NCI-H1436 (cell line): ENCODE measurements around the gene TAOK2.
A peak's percentile ranks its signal among the peaks of the same experiment; 100 is the strongest.
"Not testable (repeated sequence)": the region's sequence is repeated elsewhere in the genome, so short reads cannot be mapped to it uniquely, and the experiment has no call there.

ENCODE experiments used
- DNase-seq: peaks from one replicate; lab custom pipeline; 2025; lab: John Stamatoyannopoulos, UW

The TAOK2 gene

DNA sequence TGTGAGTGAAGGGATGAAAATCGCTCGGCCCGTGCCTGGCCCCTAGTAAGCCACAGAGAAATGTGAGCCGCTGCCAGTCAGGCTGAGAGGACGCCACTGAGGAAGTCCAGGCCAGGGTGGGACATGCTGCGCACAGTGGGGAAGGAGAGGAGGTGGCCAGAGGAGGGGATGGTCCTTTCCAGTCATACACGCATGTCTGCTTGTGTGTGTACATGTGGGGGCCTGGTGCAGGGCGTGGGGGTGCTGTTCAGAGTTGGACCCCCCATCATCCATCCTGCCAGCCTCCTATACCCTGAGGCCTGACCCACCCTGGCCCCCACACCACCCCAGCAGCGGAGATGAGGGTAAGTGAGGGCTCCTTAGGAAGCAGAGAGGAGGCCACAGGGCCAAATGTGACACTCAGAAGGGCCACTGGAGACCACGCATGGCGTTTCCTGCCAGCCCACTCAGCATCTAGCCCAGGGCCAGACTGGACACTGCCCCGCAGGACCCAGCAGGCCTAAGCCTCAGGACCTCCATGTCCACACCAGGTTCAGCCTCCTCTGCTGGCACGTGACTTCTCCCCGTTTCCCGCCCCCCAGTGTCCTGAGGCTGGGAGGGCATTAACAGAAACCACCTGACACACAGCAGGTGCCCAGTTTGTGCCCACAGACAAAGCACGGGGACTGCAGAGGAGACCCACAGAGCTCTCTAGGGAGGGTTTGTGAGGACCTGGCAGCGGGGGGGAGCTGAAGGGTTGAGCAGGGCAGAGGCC is 30.2 kb downstream of the TAOK2 start:
- DNase-seq, result no peak

DNA sequence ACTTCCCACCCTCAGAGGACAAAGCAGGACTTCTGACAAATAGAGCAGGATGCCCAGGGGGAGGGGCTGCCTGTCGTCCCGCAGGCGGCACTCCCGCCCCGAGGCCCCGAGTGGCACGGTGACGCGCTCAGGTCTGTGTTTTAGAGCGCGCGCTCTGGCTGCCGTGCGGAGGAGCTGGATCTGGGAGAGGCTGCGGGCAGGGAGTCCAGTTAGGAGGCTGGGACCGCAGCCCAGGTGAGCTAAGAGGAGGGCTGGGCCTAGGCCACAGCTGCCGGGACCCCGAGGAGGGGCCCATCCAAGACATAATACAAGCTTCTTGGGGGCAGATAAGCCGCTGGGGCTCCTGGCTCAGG is 30.7 kb downstream of the TAOK2 start:
- peak; percentile 66 for DNase-seq

DNA sequence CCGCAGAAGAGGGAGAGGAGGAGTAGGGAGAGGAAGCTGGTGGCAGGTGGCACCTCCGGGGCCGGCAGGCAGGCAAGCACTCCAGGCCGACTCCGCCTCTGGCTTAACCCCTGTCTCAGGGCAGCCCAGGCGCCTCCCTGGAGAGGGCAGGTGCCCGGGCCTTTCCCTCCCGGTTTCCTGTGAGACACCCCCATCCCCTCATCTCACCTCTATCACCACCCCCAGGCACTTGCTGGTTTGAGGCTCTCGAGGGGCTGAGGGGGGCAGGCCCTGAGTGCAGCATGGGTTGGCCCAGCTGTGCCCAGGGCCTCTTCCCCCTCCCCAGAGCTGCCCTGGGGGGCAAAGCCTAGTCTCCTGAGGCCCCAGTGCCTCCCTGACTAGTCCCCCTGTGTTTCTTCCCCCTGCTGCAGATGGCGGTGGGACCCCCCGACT is 31.2 kb downstream of the TAOK2 start:
- DNase-seq, result peak; percentile 71

DNA sequence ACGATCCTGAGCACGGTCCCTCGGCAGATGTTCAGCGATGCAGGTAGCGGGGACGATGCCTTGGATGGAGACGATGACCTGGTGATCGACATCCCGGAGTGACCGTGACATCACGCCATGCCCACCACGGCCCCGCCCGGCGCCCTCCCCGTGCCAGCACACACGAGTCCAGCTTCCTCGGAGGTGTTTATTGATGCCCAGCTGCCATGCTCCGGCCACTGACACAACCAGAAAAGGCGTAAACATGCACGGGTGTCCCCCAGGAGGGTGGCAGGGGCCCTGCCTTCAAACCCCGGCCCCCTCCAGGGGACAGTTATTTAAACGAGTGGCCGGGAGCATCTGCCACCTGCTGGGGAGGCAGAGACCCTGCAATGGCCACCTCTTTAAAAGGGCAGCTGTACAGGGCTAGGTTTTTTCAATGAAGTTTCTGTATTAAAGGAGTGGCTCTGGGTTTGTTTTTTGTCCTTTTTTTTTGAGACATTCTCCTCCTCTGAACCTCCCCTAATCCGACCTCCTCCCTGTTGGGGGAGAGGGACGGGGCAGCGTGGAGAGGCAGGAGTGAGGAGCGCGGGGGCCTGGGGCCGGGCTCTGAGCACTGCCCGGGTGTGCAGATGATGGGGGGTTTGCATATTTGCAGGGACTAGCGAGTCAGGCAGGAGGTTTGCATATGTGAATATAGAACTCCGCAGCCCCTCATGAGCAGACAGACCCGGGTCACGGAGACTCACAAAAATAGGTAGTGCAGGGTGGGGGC is 31.9 kb downstream of the TAOK2 start:
- DNase-seq, result peak; percentile 44

DNA sequence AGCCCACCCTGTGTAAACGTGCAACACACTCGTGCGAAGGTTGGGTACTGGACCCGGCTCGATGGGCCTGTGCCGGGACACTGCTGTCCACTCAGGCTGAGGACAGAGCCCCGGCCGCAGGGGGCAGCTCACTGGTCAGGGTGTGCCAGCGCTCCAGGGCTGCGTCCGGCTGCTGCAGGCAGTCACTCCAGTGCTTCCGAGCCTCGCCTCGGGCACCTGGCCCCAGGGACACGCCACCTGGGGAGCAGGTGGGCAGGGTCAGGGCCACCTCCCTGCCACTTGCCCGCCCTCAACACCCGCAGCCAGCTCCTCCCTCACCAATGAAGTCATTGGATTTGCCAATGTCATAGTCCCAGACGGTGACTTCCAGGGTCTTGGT is 32.4 kb downstream of the TAOK2 start:
- no peak for DNase-seq

DNA sequence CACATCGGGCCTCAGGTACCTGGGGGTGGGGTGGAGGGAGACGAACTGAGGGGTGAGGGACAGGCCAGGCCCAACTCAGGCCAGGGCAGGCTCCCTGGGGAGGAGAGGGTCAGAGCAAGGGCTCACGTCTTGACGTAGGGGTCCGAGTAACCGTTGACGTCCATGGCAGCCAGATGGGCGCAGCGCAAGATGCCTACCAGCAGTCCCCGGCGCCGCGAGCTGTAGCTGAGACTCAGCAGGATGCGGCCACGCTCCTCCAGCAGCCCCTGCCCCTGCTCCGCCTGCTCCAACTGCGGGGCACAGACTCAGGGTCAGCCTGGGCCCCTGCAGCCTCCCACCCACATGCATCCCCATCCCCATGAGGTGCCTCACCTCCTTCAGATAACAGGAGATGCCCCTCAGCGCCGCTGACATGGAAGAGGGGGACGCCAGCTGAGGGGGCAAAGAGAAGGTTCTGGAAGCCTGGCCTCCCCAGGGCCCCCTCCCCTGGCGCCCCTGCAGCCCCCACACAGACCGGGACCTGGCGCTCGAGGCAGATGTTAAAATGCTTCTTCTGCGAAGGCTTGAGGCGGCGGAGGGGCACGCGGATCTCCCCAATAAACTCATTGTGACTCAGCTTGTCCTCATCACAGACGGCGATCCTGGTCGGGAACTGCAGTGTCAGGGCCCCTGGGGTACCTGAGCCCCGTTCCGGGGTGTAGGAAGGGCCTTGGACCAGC is 33.1 kb downstream of the TAOK2 start:
- DNase-seq, result no peak

DNA sequence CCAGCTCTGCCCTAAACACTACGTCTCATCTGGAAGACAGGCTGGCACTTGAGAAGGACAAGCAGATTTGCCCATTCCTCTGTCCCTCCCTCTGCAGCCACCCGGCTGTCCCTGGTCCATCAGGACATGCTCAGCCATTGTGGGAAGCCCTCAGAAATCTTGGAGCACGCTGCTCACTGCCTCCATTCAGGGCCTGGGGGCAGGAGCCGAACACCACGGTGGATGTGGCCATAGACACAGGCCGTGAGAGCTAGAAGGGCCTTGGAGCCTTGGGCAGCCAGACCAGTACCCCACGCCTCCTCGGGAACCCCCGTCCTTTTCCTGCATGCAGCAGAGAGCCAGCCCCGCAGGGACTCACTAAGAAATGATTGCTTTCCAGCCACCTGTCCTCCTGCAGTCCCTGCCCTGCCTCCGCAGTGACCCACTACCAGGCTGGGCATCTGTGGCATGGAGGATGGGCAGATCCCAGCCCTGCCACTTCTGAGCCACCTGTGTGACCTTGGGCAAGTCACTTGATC is 33.8 kb downstream of the TAOK2 start:
- no peak for DNase-seq

DNA sequence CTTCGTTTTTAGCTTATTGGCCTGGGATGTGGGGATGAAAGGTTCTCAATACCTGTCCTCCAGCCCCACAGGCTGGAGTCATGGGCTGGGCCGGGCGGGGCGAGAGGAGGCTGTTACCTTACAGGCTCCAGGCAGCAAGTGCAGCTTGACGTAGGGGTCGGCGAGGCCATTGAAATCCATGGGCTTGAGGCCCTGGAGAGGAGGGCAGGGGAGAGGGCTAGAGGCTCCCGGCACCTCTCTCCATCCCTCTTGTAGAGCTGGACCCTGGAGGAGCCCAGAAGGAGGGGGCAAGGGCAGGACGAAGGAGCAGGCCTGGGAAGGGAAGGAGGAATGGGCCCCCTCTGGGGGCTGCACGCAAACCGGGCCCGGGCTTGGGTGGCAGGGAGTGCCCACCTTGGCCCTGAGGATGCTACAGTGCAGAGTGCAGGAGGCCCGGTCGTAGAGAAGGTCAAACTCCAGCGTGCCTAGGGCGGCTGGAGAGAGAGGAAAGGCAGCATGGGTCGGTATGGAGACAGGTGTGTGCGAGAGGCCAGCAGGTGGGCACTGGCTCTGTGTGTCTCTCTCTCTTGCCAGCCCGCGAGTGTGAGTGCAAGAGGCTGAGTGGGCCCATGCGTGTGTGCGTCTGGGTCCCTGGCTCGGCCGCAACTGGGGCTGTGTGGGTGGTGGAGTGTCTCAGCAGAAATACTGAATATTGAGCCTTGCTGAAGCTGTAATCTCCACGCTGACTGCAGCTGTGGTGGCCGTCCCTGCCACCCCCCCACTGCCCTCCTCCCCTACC is 35.6 kb downstream of the TAOK2 start:
- DNase-seq, result no peak

DNA sequence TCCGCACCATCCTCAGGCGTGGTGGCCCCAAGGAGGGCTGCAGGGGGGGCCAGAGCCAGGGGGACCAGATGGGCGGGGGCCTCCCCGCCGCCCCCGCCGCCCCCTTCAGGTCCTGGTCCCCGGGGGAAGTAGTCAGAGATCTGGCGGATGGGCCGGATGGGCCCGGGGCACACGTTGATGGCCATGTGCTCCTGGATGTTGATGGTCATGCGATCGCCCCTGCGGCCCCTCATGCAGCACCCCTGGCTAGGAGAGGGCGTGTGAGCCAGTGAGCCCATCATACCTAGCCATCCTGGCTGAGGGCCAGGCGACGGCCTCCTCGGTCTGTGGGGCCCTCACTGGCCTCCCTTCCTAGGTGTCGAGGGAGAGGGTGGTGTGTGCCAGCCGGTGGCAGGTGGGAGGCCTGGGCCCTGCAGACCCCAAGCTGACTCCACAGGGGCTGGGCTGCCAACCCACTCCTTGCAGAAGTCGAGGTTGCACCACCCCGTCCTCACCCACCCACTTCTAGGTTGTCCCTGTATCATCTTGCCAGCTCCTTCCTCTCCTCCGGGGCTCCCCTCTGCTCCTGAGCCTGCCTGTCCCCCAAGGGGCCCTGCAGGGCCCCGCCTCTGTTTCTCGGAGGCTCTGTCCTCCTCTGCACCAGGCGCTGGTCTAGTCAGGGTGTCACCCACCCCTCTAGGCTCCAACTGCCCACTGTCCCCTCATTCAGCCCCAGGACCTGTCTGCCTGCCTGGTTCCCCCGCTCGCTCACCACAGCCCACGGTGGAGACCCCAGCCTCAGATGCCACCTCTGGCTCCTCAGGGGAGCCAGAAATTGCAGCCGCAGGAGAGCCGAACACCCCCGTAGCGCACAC is 36.5 kb downstream of the TAOK2 start:
- DNase-seq, result no peak

DNA sequence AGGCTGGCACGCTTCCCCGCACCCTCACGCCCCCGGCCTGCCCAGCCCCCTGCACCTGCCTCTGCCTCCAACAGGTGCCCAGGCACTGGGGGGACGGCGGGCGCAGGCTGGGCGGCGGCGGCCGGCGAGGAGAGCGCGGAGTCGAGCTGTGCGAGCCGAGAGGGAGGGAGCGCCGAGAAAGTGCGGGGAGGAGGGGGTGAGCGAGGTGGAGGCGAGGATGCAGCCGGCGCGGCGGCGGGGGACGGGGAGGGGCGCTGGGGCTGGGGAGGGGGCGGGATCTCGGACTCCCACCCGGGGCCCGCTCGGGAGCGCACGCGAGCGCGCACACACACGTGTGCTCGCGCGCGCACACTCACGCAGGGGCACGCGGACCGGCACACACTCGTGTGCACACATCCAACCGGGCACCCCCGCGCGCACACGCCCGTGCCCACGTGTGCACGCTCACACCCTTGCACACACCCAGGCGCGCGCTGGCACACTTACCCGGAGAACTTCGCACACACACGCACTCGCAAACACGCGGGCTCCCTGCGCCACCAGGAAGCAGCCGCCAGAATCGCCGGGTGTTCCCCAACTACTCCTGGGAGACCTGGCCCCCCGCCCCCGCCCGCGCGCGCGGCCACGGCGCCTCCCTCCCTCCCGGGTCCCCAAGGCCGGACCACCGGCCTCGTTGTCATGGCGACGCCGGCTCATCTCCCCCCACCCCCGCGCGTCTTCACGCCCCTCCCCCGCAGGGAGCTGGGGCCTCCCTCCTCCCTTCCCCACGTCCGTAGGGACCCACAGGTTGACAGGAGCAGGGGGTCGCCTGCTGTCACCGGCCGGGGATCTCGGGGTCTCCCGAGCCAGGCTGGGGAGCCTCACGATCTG is 37.4 kb downstream of the TAOK2 start, which contains the start of gene DOC2A:
TSS of gene DOC2A (minus strand) at position 184 of the 870 bp plus-strand sequence. CDS start 805 bp downstream, outside the sequence.
- DNase-seq, result peak; percentile 59

DNA sequence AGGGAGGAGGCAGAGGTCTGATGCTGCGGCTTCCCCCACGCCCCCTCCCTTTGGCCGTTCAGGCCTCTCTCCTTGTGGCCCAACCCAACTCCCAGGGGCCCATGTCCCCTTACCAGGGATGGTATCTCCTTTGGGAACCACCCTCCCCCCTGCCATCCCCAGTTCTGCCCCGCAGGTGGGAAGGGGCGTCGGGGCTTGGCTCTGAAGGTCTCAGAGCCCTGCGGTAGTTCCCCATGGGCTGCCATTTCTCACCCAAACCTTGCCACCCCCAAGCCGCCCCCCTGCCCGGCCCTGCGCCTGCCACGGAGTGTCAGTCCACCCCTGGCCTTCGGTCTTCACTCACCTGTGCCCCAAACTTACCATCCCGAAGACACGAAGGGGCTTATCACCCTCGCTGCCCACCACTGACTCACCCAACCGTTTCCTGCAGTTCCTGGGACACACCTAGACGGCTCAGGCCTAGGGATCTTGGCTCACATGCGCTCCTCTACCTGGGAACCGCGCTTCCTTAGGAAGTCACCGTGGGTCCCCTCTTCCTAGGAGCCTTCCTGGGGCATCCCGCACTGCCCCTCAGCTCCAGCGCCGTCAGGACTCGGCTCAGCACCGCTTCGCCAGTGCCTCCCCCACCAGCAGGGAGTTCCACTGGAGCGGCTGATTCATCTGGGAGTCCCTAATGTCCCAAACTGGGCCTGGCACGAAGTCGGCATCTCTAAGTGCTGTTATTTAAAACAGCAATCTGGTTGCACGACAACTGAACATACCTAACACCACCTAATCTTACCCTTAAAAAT is 38.2 kb downstream of the TAOK2 start:
- no peak for DNase-seq

DNA sequence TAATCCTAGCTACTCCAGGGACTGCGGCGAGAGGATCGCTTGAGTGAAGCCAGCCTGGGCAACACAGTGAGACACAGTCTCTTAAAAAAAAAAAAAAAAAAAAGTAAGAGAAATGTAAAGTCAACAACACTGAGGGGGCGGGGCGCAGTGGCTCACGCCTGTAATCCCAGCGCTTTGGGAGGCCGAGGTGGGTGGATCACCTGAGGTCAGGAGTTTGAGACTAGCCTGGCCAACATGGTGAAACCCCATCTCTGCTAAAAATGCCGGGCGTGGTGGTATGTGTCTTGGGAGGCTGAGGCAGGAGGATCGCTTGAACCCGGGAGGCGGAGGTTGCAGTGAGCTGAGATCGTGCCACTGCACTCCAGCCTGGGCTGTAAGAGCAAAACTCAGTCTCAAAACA is 38.9 kb downstream of the TAOK2 start:
- not testable (repeated sequence) for DNase-seq

DNA sequence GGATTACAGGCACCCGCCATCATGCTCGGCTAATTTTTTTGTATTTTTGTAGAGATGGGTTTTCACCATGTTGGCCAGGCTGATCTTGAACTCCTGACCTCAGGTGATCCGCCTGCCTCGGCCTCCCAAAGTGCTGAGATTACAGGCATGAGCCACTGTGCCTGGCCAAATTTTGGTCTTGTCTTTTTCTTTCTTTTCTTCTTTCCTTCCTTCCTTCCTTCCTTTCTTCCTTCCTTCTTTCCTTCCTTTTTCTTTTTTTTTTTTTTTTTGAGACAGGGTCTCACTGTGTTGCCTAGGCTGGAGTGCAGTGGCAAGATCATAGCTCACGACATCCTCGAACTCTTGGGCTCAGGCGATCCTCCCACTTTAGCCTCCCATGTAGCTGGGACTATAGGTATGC is 41.8 kb downstream of the TAOK2 start:
- DNase-seq, result not testable (repeated sequence)

DNA sequence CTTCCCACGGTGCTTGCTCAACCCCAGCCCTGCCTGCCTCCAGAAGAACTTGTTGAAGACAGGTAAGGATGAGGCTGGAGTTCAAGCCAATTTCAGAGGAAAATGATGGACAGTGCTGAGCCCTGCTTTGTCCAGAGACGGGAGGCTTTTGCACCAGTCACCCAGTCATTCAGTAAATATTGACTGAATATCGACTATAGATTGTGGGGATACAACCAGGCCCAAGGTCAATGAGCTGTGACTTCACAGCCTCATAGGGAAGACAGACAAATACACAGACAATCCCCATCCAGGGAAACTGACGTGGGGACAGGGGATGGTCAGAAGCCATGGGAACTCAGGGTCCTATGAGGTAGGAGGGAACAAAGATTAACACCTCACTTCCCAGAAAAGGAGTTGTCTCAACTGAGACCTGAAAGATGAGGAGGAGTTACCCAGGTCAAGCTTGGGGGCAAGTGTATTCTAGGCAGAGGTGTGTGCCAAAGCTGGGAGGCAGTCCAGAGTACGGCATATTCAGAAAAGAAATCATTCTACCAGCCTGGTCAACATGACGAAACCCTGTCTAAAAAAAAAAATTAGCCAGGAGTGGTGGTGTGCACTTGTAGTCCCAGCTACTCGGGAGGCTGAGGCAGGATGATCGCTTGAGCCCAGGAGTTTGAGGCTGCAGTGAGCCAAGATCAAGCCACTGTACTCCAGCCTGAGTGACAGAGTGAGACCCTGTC is 43.0 kb downstream of the TAOK2 start:
- no peak for DNase-seq

DNA sequence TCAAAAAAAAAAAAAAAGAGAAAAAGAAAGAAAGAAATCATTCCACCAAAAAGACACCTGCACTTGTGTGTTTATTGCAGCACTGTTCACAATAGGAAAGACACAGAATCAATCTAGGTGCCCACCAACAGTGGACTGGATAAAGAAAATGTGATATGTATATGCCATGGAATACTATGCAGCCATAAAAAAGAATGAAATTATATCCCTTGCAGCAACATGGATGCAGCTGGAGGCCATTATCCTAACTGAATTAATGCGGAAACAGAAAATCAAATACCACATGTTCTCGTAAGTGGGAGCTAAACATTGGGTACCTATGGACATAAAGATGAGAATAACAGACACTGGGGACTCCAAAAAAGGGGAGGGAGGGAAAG is 43.6 kb downstream of the TAOK2 start:
- DNase-seq, result no peak

DNA sequence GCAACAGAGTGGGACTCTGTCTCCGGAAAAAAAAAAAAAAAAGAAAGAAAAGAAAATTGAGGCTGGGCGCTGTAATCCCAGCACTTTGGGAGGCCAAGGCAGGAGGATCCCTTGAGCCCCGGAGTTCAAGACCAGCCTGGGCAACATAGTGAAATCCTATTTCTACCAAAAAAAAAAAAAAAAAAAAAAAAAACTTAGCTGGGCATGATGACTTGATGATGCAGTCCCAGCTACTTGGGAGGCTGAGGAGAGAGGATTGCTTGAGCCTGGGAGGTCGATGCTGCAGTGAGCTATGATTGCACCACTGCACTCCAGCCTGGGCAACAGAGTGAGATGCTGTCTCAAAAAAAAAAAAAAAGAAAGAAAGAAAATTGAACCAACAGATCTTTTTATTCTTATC is 44.3 kb downstream of the TAOK2 start:
- not testable (repeated sequence) for DNase-seq

DNA sequence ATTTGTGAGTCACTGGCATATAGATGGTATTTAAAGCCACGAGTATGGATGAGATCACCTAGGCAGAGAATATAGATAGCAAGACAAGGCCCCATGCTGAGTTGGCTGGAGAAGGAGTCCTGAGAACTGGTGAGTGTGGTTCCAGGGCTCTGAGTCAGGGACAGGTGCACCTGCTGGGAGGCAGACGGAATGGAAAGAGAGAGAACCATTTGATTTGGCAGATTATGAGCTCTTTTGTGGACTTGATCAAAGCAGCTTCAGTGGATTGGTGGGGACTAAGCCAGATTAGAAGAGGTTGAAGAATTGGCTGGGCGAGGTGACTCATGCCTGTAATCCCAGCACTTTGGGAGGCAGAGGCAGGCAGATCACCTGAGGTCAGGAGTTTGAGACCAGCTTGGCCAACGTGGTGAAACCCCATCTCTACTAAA is 45.1 kb downstream of the TAOK2 start:
- no peak for DNase-seq

DNA sequence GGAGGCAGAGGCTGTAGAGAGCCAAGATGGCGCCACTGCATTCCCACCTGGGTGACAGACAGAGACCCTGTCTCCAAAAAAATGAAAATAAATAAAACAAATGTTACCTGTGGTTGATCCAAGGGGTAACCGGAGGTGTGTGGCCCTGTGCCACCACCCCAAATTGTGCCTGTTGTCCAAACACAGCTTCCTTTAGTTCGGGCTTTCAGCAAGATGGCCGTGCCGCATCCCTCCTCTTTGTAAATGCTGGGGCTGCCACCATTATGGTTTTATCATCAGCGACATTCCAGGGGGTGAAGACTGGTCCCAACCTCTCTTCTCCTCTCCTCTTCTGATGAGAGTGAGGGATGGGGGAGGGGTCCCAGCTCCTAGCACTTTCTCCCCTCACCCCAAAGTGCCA is 49.2 kb downstream of the TAOK2 start, which contains the start of gene C16orf92:
TSS of gene C16orf92 (plus strand) at position 312 of the 400 bp plus-strand sequence. CDS start 143 bp downstream, outside the sequence.
- no peak for DNase-seq
